B cell (primary cell): ENCODE measurements around the gene FAM111A.
"Not testable (repeated sequence)": the region's sequence is repeated elsewhere in the genome, so short reads cannot be mapped to it uniquely, and the experiment has no call there.

Experiments
- EZH2 ChIP-seq: IDR thresholded peaks from 2 replicates; pipeline ENCODE4 v1.6.1; 2012; ENCODE audit warnings: borderline replicate concordance, low read depth, mild to moderate bottlenecking, moderate library complexity, low read length; ENCODE audit not compliant: insufficient read depth, poor library complexity, severe bottlenecking
- TF ChIP-seq, protein P1 (sequence below): fragments of 200-600 bp; IDR thresholded peaks from one replicate; pipeline ENCODE4 v1.8.0; 2022; ENCODE audit warnings: antibody characterized with exemption, mild to moderate bottlenecking

DNA sequence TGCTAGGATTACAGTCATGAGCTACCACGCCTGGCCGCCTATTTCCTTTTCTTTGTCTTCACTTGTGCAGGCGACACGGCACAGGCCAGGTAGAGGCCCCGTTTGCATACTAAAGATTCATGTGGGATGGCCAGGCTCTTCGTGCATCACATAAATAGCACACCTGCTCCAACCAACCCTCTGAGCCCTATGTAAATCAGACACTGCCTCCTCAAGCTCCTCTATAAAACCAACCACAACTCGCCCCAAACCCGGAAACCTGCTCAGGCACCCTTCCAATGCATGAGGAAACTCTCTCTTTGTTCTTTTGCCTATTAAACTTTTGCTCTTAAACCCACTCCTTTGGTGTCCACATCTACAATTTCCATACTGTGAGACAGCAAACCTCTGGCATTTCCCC, 44.7 kb upstream of the FAM111A start:
- TF ChIP-seq, protein P1, sequence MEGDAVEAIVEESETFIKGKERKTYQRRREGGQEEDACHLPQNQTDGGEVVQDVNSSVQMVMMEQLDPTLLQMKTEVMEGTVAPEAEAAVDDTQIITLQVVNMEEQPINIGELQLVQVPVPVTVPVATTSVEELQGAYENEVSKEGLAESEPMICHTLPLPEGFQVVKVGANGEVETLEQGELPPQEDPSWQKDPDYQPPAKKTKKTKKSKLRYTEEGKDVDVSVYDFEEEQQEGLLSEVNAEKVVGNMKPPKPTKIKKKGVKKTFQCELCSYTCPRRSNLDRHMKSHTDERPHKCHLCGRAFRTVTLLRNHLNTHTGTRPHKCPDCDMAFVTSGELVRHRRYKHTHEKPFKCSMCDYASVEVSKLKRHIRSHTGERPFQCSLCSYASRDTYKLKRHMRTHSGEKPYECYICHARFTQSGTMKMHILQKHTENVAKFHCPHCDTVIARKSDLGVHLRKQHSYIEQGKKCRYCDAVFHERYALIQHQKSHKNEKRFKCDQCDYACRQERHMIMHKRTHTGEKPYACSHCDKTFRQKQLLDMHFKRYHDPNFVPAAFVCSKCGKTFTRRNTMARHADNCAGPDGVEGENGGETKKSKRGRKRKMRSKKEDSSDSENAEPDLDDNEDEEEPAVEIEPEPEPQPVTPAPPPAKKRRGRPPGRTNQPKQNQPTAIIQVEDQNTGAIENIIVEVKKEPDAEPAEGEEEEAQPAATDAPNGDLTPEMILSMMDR = not testable (repeated sequence)
- not testable (repeated sequence) for TF ChIP-seq EZH2
